SU-DHL-6 (cell line): ENCODE data around the gene TRAK1.
"Not testable (repeated sequence)": the region's sequence is repeated elsewhere in the genome, so short reads cannot be mapped to it uniquely, and the experiment has no call there.

Experiments used
- H2AFZ ChIP-seq: fragments of 200-600 bp; sonication (generic); 2 replicates; pipeline ENCODE4 v1.6.1; 2014; ENCODE audit warnings: low read depth, mild to moderate bottlenecking, moderate library complexity, mixed read lengths, antibody characterized with exemption, low read length; ENCODE audit not compliant: severe bottlenecking
- H3F3A ChIP-seq: fragments of 200-600 bp; shearing (Covaris generic); 2 replicates; pipeline ENCODE4 v1.6.0; 2016; ENCODE audit warnings: antibody characterized with exemption, mild to moderate bottlenecking; ENCODE audit not compliant: insufficient read depth
- H3K27ac ChIP-seq: fragments of 200-600 bp; sonication (generic); 2 replicates; pipeline ENCODE4 v1.5.1; 2016; ENCODE audit warnings: low read depth, mild to moderate bottlenecking, low read length, moderate library complexity, mixed read lengths
- H3K27me3 ChIP-seq: fragments of 200-600 bp; sonication (generic), shearing (Covaris generic); 2 replicates; pipeline ENCODE4 v1.6.0; 2014; ENCODE audit warnings: mild to moderate bottlenecking, low read length
- H3K36me3 ChIP-seq: fragments of 200-600 bp; sonication (generic); 2 replicates; pipeline ENCODE4 v1.6.1; 2014; ENCODE audit warnings: mild to moderate bottlenecking, low read length, mixed read lengths
- H3K4me2 ChIP-seq: fragments of 300-600, 200-600 bp; shearing (Covaris generic), sonication (generic); 2 replicates; pipeline ENCODE4 v1.6.0; 2014; ENCODE audit warnings: low read length, low read depth, mild to moderate bottlenecking; ENCODE audit not compliant: poor library complexity, severe bottlenecking
- H3K4me3 ChIP-seq: fragments of 200-600 bp; sonication (generic); 2 replicates; pipeline ENCODE4 v1.5.1; 2014; ENCODE audit warnings: antibody characterized with exemption, low read length, mild to moderate bottlenecking, mixed read lengths; ENCODE audit not compliant: insufficient read depth, poor library complexity, severe bottlenecking
- H3K79me2 ChIP-seq: fragments of 200-600 bp; sonication (generic); 2 replicates; pipeline ENCODE4 v1.6.1; 2014; ENCODE audit warnings: mild to moderate bottlenecking, low read length, moderate library complexity; ENCODE audit not compliant: insufficient read depth
- H3K9ac ChIP-seq: fragments of 200-600 bp; sonication (generic); 2 replicates; pipeline ENCODE4 v1.7.0; 2014; ENCODE audit warnings: mild to moderate bottlenecking, low read length
- H3K9me2 ChIP-seq: fragments of 200-600 bp; sonication (generic); replicated peaks from 2 replicates; pipeline ENCODE4 v1.6.1; 2014; ENCODE audit warnings: low read length; ENCODE audit not compliant: insufficient read depth
- H3K9me3 ChIP-seq: fragments of 200-600 bp; sonication (generic); 2 replicates; pipeline ENCODE4 v1.6.1; 2014; ENCODE audit warnings: low read length, mixed read lengths; ENCODE audit not compliant: insufficient read depth
- H4K20me1 ChIP-seq: fragments of 200-600 bp; sonication (generic); 2 replicates; pipeline ENCODE4 v1.6.1; 2014; ENCODE audit warnings: low read depth, mild to moderate bottlenecking, antibody characterized with exemption, low read length, moderate library complexity, mixed read lengths
- EZH2phosphoT487 ChIP-seq: fragments of 200-600 bp; sonication (generic), shearing (Covaris generic); conservative IDR thresholded peaks from 2 replicates; pipeline ENCODE4 v1.6.1; 2018; ENCODE audit warnings: mild to moderate bottlenecking, antibody characterized with exemption, low read length, moderate library complexity, mixed read lengths
- TF ChIP-seq, protein P1 (sequence below): fragments of 200-600 bp; sonication (generic); IDR thresholded peaks from one replicate; pipeline ENCODE4 v1.5.1; 2017; ENCODE audit warnings: antibody characterized with exemption, mild to moderate bottlenecking, low read length, moderate library complexity; ENCODE audit not compliant: insufficient read depth, poor library complexity, severe bottlenecking

The TRAK1 gene

DNA sequence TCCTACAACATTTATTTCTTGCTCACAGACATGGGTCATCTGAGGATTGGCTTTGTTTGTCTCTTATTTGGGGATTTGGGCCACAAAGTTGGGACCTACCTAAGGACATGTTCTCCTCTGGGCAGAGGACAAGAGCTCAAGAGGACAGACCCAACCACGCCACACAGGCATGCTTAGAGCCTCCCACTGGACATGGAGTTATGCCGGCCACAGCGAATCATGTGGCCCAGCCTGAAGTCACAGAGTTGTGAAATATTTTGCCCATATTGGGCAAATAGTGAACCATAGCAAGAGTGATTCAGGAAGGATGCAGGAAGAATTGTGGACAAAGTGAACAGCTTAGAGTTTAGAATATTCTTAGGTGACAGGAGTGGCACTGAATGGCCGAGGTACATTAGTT is 9.9 kb downstream of the TRAK1 start:
- H3F3A ChIP-seq, result peaks cover 4% of the 10 kb centered on the region; the same call in 1 of the 2 replicates
- no peak overlapping the region for H3K9ac ChIP-seq
- peaks cover 27% of the 10 kb centered on the region for H3K79me2 ChIP-seq

DNA sequence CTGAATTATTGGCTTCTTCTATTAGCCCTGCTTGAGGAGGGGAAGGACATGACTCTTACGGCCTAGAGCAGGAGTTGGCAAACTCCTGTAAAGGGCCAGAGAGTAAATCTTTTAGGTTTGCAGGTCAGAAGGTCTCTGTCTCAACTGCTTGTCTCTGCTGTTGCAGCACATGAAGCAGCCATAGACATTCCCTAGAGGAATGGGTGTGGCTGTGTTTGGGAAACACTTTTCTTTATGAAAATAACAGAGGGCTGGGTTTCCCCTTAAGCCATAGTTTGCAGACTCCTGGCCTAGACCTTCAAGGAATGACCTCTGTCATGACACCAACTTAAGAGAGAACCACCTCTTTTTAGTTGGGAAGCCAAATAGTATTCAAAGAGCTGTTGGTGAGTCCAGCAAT is 10.3 kb downstream of the TRAK1 start:
- Histone ChIP-seq H3K79me2 (peaks cover 27% of the 10 kb centered on the region), H4K20me1 (no peaks in the 10 kb centered on the region), H2AFZ (no peak overlapping the region), H3K27ac (no peak overlapping the region), H3K9me2 (no peaks in the 10 kb centered on the region), H3K4me3 (no peak overlapping the region), H3K4me2 (no peak overlapping the region), H3K36me3 (no peaks in the 10 kb centered on the region), H3F3A (peaks cover 4% of the 10 kb centered on the region; the same call in 1 of the 2 replicates), H3K27me3 (no peaks in the 10 kb centered on the region), H3K9me3 (no peaks in the 10 kb centered on the region), H3K9ac (no peak overlapping the region)
- TF ChIP-seq, protein P1, sequence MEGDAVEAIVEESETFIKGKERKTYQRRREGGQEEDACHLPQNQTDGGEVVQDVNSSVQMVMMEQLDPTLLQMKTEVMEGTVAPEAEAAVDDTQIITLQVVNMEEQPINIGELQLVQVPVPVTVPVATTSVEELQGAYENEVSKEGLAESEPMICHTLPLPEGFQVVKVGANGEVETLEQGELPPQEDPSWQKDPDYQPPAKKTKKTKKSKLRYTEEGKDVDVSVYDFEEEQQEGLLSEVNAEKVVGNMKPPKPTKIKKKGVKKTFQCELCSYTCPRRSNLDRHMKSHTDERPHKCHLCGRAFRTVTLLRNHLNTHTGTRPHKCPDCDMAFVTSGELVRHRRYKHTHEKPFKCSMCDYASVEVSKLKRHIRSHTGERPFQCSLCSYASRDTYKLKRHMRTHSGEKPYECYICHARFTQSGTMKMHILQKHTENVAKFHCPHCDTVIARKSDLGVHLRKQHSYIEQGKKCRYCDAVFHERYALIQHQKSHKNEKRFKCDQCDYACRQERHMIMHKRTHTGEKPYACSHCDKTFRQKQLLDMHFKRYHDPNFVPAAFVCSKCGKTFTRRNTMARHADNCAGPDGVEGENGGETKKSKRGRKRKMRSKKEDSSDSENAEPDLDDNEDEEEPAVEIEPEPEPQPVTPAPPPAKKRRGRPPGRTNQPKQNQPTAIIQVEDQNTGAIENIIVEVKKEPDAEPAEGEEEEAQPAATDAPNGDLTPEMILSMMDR, result no peak
- no peak for TF ChIP-seq EZH2phosphoT487

More for the DNA sequence above, 9.9 kb downstream of the TRAK1 start:
- H3K9me2 ChIP-seq, result no peaks in the 10 kb centered on the region
- H3K4me3 ChIP-seq, result no peak overlapping the region
- no peaks in the 10 kb centered on the region for H3K9me3 ChIP-seq
- H3K27me3 ChIP-seq, result no peaks in the 10 kb centered on the region
- no peaks in the 10 kb centered on the region for H4K20me1 ChIP-seq
- no peaks in the 10 kb centered on the region for H3K36me3 ChIP-seq
- H3K4me2 ChIP-seq, result no peak overlapping the region
- no peak overlapping the region for H3K27ac ChIP-seq
- no peak overlapping the region for H2AFZ ChIP-seq
- TF ChIP-seq EZH2phosphoT487, result no peak
- TF ChIP-seq, protein P1, result no peak

DNA sequence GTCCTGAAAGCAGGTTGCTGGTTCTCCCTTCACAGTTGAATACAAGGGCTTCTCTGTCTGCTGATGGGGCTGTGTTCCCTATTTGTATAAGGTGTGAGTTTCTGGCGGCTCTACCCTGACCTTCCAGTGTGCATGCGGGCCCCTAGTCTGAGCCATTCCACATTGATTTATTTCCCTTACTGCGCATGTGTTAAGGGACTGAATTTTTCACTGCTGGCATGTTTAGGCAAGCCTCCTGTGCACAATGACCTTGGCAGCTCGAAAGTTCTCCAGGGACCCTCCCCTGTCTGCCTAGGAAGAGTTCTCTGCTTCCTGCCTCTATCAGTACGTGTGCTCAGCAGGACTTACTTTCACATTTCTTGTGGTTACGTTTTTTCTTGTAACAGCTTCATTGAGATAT is 11.4 kb downstream of the TRAK1 start:
- no peaks in the 10 kb centered on the region for H3K9me3 ChIP-seq
- peaks cover 4% of the 10 kb centered on the region; the same call in 1 of the 2 replicates for H3F3A ChIP-seq
- no peak overlapping the region for H3K27ac ChIP-seq
- H3K4me3 ChIP-seq, result no peak overlapping the region
- H3K4me2 ChIP-seq, result no peak overlapping the region
- H3K9ac ChIP-seq, result no peak overlapping the region
- TF ChIP-seq, protein P1, result no peak
- no peak for TF ChIP-seq EZH2phosphoT487
- H3K9me2 ChIP-seq, result no peaks in the 10 kb centered on the region
- no peak overlapping the region for H2AFZ ChIP-seq
- peaks cover 27% of the 10 kb centered on the region for H3K79me2 ChIP-seq
- no peaks in the 10 kb centered on the region for H3K27me3 ChIP-seq
- H3K36me3 ChIP-seq, result no peaks in the 10 kb centered on the region
- H4K20me1 ChIP-seq, result 0 out of 2 replicates have a peak, but pooled peaks cover 3% of the 10 kb centered on the region

DNA sequence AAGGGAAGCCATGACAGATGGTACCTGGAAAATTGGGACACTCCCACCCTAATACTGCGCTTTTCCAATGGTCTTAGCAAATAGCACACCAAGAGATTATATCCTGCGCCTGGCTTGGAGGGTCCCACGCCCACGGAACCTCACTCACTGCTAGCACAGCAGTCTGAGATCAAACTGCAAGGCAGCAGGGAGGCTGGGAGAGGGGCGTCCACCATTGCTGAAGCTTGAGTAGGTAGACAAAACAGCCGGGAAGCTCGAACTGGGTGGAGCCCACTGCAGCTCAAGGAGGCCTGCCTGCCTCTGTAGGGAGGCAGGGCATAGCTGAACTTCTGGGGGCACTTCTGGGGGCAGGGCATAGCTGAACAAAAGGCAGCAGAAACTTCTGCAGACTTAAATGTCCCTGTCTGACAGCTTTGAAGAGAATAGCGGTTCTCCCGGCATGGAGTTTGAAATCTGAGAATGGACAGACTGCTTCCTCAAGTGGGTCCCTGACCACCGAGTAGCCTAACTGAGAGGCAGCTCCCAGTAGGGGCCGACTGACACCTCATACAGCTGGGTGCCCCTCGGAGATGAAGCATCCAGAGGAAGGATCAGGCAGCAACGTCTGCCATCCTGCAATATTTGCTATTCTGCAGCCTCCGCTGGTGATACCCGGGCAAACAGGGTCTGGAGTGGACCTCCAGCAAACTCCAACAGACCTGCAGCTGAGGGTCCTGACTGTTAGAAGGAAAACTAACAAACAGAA is 12.9 kb downstream of the TRAK1 start:
- not testable (repeated sequence) for H3K36me3 ChIP-seq, H2AFZ ChIP-seq, H3K9me2 ChIP-seq, H3K27me3 ChIP-seq, H3K4me2 ChIP-seq, H3K4me3 ChIP-seq, H4K20me1 ChIP-seq, H3K9ac ChIP-seq, H3F3A ChIP-seq, H3K27ac ChIP-seq, H3K9me3 ChIP-seq
- H3K79me2 ChIP-seq, result peaks cover 30% of the 10 kb centered on the region

DNA sequence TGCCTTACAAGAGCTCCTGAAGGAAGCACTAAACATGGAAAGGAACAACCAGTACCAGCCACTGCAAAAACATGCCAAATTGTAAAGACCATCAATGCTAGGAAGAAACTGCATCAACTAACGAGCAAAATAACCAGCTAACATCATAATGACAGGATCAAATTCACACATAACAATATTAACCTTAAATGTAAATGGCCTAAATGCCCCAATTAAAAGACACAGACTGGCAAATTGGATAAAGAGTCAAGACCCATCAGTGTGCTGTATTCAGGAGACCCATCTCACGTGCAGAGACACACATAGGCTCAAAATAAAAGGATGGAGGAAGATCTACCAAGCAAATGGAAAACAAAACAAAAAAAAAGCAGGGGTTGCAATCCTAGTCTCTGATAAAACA is 14.8 kb downstream of the TRAK1 start:
- H3K27ac ChIP-seq, H4K20me1 ChIP-seq, H3K9ac ChIP-seq, H3F3A ChIP-seq, H3K27me3 ChIP-seq, H3K4me2 ChIP-seq, H2AFZ ChIP-seq, H3K9me2 ChIP-seq, H3K36me3 ChIP-seq, H3K9me3 ChIP-seq, H3K4me3 ChIP-seq: not testable (repeated sequence)
- peaks cover 22% of the 10 kb centered on the region for H3K79me2 ChIP-seq
